Stimulated activated CD4-positive, alpha-beta T cell treated with anti-CD3 and anti-CD28 coated beads, Interleukin-15, amount 100 ng/mL, for 48 hours (primary cell): ENCODE data around the gene FNDC3A.
A peak's percentile ranks its signal among the peaks of the same experiment; 100 is the strongest.
"Not testable (repeated sequence)": the region's sequence is repeated elsewhere in the genome, so short reads cannot be mapped to it uniquely, and the experiment has no call there.

ENCODE experiments used
- DNase-seq, 2 donors: peaks; one replicate each; pipeline ENCODE4 v3.0.0-alpha.2; 2020; ENCODE audit warnings: low read depth in 2 of 2

Gene FNDC3A

GRCh38 chr13:49093376-49093775 is 117.7 kb downstream of the FNDC3A start:
- DNase-seq: no peak

DNA sequence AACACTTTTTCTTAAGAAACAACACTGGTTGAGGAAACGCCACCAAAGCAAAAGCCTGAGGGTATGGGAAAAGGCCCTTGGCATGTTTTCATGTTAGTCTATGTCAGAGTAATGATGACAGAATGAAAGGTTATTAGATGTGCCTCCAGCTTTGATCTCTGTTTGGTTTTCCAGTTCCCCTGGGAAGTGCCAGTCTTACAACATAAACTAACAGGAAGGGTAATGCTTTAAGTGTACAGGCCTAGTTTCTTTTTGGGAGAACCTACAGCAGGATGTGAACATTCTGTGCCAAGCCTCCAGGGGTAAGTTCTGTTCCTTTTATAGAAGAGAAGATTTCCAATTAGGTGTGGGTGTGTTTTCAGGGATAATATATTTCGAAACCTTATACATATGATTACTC is 121.7 kb downstream of the FNDC3A start:
- no peak for DNase-seq

DNA sequence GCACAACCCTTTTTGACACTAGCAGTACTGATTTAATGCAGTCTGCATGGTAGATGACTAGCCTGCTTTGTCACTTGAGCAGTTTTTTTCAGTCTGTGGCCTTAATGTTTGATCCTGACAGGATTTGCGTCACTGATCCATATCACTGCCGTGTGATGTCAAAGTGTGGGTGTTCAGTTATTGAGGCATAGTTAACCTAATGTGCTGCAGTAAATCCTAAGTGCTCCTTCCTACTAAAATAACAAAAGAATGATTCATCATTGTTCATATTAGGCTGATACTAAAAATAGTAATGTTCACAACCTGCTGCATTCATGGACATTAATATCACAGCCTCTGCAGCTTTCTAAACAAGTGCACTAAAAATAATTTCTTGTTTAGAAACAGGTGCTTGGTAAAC is 122.5 kb downstream of the FNDC3A start:
- DNase-seq: no peak

GRCh38 chr13:49098771-49099512 is 123.2 kb downstream of the FNDC3A start:
- no peak for DNase-seq

- DNase-seq: no peak
Observed at GRCh38 chr13:49099513-49099877, 123.8 kb downstream of the FNDC3A start.

GRCh38 chr13:49100637-49101570 is 125.2 kb downstream of the FNDC3A start:
- no peak for DNase-seq

GRCh38 chr13:49108196-49108595 is 132.5 kb downstream of the FNDC3A start:
- no peak for DNase-seq

DNA sequence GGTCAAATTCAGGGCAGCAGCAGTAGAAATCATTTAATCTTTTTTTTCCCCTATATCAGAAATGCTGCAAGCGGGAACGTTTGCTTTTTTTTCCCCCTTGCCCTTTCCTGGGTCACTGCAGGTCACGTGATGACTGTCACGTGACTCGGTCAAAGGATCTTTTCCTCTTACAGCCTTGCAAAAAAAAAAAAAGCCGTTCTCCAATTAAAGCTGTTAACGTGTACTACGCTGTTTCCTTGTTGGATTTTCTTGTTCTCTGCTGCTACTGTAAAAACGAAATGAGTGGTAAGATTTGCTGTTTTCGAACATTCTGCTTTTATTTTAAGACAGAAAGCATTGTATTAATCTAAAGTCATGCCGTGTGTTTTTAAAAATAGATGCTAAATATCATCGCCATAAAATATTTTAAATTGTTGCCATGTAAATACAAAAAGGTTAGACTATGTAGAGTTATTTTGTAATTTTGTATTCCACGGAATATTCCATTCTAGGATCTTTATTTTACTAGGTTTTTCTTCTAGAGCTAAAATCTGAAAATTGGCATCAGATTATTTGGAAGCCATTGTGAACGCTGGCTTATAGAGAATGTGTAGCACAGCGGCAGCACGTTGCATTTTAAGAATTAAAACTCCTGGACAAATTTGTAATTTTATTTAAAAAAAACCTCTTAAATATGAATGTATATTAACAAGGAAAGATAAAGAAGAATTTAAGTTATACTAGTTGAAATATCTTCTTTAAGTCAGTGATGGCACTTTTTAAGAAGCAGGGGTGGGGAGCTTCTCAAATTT is 134.6 kb downstream of the FNDC3A start:
- peak; percentile 36 to 65 for DNase-seq

- DNase-seq: no peak
Observed at GRCh38 chr13:49110913-49111170, 135.1 kb downstream of the FNDC3A start.

GRCh38 chr13:49112782-49113525 is 137.2 kb downstream of the FNDC3A start:
- DNase-seq: no peak

- DNase-seq: no peak
Observed at GRCh38 chr13:49113526-49114286, 138.0 kb downstream of the FNDC3A start.

GRCh38 chr13:49116873-49117272 is 141.2 kb downstream of the FNDC3A start:
- DNase-seq: no peak

DNA sequence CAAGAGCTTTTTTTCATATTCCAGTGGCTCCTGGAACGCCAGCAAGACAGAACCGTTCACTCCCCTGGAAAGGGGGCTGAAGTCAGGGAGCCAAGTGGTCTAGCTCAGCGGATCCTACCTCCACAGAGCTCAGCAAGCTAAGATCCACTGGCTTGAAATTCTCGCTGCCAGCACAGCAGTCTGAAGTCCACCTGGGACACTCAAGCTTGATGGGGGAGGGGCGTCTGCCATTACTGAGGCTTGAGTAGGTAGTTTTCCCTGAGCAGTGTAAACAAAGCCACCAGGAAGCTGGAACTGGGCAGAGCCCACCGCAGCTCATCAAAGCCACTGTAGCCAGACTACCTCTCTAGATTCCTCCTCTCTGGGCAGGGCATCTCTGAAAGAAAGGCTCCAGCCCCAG is 142.7 kb downstream of the FNDC3A start:
- not testable (repeated sequence) for DNase-seq

DNA sequence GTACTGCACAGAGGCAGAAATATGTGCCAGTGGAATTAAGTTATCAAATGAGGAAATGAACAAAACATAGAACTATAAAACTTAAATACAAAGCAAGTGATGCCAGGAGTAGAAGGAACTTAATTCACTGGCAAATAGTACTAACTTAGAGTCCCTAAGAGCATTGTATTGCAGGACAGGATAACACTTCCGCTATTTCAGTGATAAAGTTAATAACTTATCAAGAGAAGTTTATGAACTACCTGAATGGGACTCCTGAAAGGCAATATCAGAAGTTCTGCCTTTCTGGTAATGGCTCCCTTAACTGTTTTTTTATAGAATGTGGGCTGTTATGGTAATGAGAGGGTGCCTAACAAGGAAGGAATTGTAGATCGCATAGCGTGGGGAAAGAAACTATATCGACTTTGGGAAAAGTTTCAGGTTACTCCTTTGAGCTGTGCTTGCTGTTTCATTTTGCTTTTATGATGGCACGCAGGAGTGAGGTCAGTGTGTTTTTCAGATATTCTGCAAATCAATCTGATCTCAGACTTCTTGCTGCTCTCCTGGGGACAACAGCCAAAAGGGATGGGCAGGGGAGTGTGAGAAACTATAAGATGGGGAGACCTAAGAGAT is 149.1 kb downstream of the FNDC3A start:
- DNase-seq: no peak

DNA sequence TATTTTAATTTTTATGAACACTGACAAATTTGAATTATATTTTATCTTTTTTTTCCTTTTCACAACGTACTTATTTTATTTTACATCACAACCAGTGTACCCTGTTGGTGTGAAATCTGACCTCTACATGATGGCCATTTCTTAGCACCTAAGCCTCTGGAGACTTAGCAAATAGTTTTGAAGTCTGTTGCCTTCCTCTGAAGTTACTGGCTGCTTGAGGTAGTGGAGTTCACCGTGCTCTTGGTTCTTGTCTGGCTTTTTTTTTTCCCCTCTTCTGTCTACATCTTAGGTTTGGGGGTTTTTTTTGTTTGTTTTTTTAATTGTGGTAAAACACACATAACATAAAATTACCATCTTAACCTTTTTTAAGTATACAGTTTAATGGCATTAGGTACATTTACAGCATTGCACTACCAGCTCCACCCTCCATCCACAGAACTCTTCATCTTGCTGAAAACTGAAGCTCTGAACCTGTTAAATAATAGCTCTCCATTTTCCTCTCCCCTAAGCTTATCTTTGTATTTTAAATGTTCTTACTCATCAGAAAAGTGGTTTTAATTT is 150.3 kb downstream of the FNDC3A start:
- no peak for DNase-seq

DNA sequence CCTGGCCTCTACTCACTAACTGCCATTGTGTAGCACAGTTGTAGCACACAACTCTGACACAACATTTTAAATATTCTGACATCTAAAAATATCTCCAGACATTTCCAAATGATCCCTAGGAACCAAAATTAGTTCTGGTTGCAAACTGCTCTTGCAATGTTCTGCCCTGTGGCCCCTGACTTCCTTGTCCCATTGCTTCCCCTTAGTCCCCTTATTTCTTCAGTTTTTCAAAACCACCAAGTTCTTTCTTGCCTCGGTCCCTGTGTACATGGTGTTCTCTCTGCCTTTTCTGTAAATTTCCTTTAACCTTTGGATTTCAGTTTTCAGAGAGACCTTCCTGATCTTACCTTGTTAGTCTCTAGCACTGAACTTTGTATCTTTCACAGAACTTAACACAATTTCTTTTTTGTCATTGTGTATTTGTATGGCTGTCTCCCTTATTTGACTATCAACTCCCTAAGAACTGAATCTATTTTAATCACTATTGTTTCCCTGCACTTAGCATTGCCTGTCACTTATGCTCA is 156.8 kb downstream of the FNDC3A start:
- DNase-seq: no peak

DNA sequence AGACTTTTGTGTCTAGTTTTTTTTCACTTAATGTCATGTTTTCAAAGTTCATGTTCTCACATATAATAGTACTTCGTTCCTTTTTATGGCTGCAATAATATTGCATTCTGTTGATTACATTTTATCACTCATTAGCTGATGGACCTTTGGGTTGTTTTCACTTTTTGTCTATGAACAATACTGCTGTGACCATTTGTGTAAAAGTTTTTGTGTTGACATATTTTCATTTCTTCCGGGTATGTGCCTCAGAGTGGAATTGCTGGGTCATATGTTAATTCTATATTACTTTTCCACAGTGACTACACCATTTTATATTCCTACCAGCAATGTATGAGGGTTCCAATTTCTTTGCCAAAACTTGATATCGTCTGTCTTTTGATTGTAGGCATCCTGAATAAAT is 158.6 kb downstream of the FNDC3A start:
- DNase-seq: no peak

GRCh38 chr13:49137138-49137643 is 161.5 kb downstream of the FNDC3A start:
- not testable (repeated sequence) for DNase-seq

- DNase-seq: no peak
Observed at GRCh38 chr13:49140910-49141611, 165.3 kb downstream of the FNDC3A start.
